ENCODE measurements around the gene NKAIN2. TPM values are rescaled to one million over a fixed set of nuclear protein-coding genes. Genes with fewer than 3 reads are reported as not detected.

The NKAIN2 gene
- polyA plus RNA-seq, 1 of the 3 experiments (the other 2 are of a cell fraction), result not detected

GRCh38 chr6:124640432-124640831 is 836.8 kb downstream of the NKAIN2 start:
- Histone ChIP-seq H3K4me2 (no peak overlapping the region), H2AFZ (ENCODE audit: low read depth) (no peak overlapping the region), H3K79me2 (ENCODE audit: insufficient read depth) (no peaks in the 10 kb centered on the region), H3K4me3 (ENCODE audit: low read depth in 2 of 2, low read length in 1 of 2) (no peak overlapping the region), H3K36me3 (replicated peaks in 1 of 2; ENCODE audit: control insufficient read depth in 1 of 2, insufficient read depth in 2 of 2, low read length in 1 of 2) (no peaks in the 10 kb centered on the region), H3K9me3 (no peaks in the 10 kb centered on the region), H3K27me3 (ENCODE audit: insufficient read depth) (no peaks in the 10 kb centered on the region), H3K27ac (ENCODE audit: low read depth in 2 of 2, low read length in 1 of 2) (no peak overlapping the region), H4K20me1 (ENCODE audit: insufficient read depth) (no peaks in the 10 kb centered on the region), H3K4me1 (ENCODE audit: control insufficient read depth in 1 of 2, insufficient read depth in 2 of 2, low read depth in 1 of 2, low read length in 1 of 2) (no peaks in the 10 kb centered on the region), H3F3A (replicated peaks; ENCODE audit: insufficient read depth) (no peaks in the 10 kb centered on the region), H3K9ac (no peak overlapping the region), H3K9me2 (no peaks in the 10 kb centered on the region)
- POLR2A ChIA-PET, result no interaction called here
- no peak for DNase-seq
- 4% methylated on average over 4 of the region's 4 CpGs for WGBS (ENCODE audit: low lambda C conversion rate)
- CTCF ChIA-PET, result no interaction called here
- TF ChIP-seq TEAD4 (IDR thresholded peaks at IDR 0.05; ENCODE audit: borderline replicate concordance, insufficient read depth) (no peak), FOXM1 (IDR thresholded peaks at IDR 0.05; ENCODE audit: low read depth) (no peak), TAF1 (IDR thresholded peaks at IDR 0.05; ENCODE audit: borderline replicate concordance, low read depth, low read length) (no peak), ZBTB33 (IDR thresholded peaks at IDR 0.05; ENCODE audit: borderline replicate concordance, low read depth) (no peak), CHD2 (IDR thresholded peaks at IDR 0.05; ENCODE audit: low read length, partially characterized antibody) (no peak), GATA2 (CRISPR knock-in tag; IDR thresholded peaks at IDR 0.05) (no peak), JUND (IDR thresholded peaks at IDR 0.05) (no peak), CTCF (IDR thresholded peaks at IDR 0.05) (no peak), MEF2A (IDR thresholded peaks at IDR 0.05; ENCODE audit: borderline replicate concordance, low read depth) (no peak), SMC3 (IDR thresholded peaks at IDR 0.05; ENCODE audit: low read depth, low read length) (no peak), NFIC (IDR thresholded peaks at IDR 0.05; ENCODE audit: borderline replicate concordance) (no peak), MAX (IDR thresholded peaks at IDR 0.05; ENCODE audit: low read depth) (no peak), EP300 (IDR thresholded peaks at IDR 0.05; ENCODE audit: borderline replicate concordance in 1 of 2, low read depth in 1 of 2, low read length in 1 of 2) (no peak), GABPA (IDR thresholded peaks at IDR 0.05; ENCODE audit: low read depth) (no peak), RAD21 (IDR thresholded peaks at IDR 0.05; ENCODE audit: low read length) (no peak), FOXJ3 (CRISPR knock-in tag; IDR thresholded peaks at IDR 0.05) (no peak), POLR2AphosphoS5 (IDR thresholded peaks at IDR 0.05; ENCODE audit: low read depth, low read length) (no peak), RFX5 (IDR thresholded peaks at IDR 0.05; ENCODE audit: low read length) (no peak)

All from SK-N-SH (cell line).